HepG2 (cell line): ENCODE data around the gene SUCLG2.

Experiments used
- CTCF ChIP-seq: sonication (generic); formaldehyde crosslinking; IDR thresholded peaks from 2 replicates; pipeline ENCODE4 v1.5.0; 2020; ENCODE audit warnings: mild to moderate bottlenecking, missing genetic modification reagents, moderate library complexity
- KDM1A ChIP-seq: IDR thresholded peaks from 2 replicates; pipeline ENCODE4 v1.6.1; 2016; ENCODE audit warnings: missing compliant biosample characterization
- MAZ ChIP-seq, 2 experiments: sonication (generic) in 1 of 2; formaldehyde crosslinking in 1 of 2; IDR thresholded peaks; 2 replicates each; pipeline versions ENCODE4 v1.5.0 to v1.6.1; 2012 to 2020; ENCODE audit warnings: low read depth in 2 of 2, mild to moderate bottlenecking in 2 of 2, borderline replicate concordance in 1 of 2, improper control_type of control experiment in 1 of 2, low read length in 1 of 2, missing genetic modification reagents in 1 of 2, moderate library complexity in 1 of 2
- POLR2A ChIP-seq, 2 experiments: IDR thresholded peaks; 2 replicates each; pipeline ENCODE4 v1.6.1; 2011; ENCODE audit warnings: low read depth in 2 of 2, low read length in 2 of 2, mild to moderate bottlenecking in 1 of 2, moderate library complexity in 1 of 2; ENCODE audit not compliant: insufficient read depth in 1 of 2
- ZNF777 ChIP-seq: sonication (generic); formaldehyde crosslinking; IDR thresholded peaks from 2 replicates; pipeline ENCODE4 v1.4.0; 2020; ENCODE audit warnings: missing genetic modification reagents
- TF ChIP-seq, protein P1 (sequence below): sonication (generic); formaldehyde crosslinking; IDR thresholded peaks from 2 replicates; pipeline ENCODE4 v1.4.0; 2020; ENCODE audit warnings: mild to moderate bottlenecking, missing genetic modification reagents
- TF ChIP-seq, protein P2 (sequence below): IDR thresholded peaks from 2 replicates; pipeline ENCODE4 v1.6.1; 2012; ENCODE audit warnings: inconsistent platforms
- TF ChIP-seq, protein P3 (sequence below): sonication (generic); formaldehyde crosslinking; IDR thresholded peaks from 2 replicates; pipeline ENCODE4 v1.9.0; 2022; ENCODE audit warnings: missing genetic modification reagents, mild to moderate bottlenecking, borderline replicate concordance

- TF ChIP-seq CTCF (CRISPR knock-in tag), result no peak
- TF ChIP-seq, protein P1, sequence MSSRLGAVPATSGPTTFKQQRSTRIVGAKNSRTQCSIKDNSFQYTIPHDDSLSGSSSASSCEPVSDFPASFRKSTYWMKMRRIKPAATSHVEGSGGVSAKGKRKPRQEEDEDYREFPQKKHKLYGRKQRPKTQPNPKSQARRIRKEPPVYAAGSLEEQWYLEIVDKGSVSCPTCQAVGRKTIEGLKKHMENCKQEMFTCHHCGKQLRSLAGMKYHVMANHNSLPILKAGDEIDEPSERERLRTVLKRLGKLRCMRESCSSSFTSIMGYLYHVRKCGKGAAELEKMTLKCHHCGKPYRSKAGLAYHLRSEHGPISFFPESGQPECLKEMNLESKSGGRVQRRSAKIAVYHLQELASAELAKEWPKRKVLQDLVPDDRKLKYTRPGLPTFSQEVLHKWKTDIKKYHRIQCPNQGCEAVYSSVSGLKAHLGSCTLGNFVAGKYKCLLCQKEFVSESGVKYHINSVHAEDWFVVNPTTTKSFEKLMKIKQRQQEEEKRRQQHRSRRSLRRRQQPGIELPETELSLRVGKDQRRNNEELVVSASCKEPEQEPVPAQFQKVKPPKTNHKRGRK (CRISPR knock-in tag), result no peak
- TF ChIP-seq MAZ (IDR thresholded peaks at IDR 0.05; ENCODE audit: borderline replicate concordance, low read depth, low read length), result no peak
- TF ChIP-seq MAZ (CRISPR knock-in tag; IDR thresholded peaks at IDR 0.05; ENCODE audit: low read depth), result no peak
- TF ChIP-seq, protein P2, sequence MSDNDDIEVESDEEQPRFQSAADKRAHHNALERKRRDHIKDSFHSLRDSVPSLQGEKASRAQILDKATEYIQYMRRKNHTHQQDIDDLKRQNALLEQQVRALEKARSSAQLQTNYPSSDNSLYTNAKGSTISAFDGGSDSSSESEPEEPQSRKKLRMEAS, result no peak
- no peak for TF ChIP-seq POLR2A (IDR thresholded peaks at IDR 0.05; ENCODE audit: insufficient read depth in 1 of 2, low read depth in 2 of 2, low read length in 2 of 2)
- TF ChIP-seq, protein P3, sequence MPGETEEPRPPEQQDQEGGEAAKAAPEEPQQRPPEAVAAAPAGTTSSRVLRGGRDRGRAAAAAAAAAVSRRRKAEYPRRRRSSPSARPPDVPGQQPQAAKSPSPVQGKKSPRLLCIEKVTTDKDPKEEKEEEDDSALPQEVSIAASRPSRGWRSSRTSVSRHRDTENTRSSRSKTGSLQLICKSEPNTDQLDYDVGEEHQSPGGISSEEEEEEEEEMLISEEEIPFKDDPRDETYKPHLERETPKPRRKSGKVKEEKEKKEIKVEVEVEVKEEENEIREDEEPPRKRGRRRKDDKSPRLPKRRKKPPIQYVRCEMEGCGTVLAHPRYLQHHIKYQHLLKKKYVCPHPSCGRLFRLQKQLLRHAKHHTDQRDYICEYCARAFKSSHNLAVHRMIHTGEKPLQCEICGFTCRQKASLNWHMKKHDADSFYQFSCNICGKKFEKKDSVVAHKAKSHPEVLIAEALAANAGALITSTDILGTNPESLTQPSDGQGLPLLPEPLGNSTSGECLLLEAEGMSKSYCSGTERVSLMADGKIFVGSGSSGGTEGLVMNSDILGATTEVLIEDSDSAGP (CRISPR knock-in tag), result no peak
- TF ChIP-seq ZNF777 (CRISPR knock-in tag), result no peak
- TF ChIP-seq KDM1A, result no peak
Measured at GRCh38 chr3:67463656-67464055, 190.8 kb downstream of the SUCLG2 start.
